HPDE6-E6E7 (cell line): ENCODE measurements around the gene CAMKMT.

Experiments used
- DNase-seq: peaks from one replicate; pipeline ENCODE4 v3.0.0; 2011; ENCODE audit warnings: missing footprints; ENCODE audit errors: extremely low spot score

Gene CAMKMT

DNA sequence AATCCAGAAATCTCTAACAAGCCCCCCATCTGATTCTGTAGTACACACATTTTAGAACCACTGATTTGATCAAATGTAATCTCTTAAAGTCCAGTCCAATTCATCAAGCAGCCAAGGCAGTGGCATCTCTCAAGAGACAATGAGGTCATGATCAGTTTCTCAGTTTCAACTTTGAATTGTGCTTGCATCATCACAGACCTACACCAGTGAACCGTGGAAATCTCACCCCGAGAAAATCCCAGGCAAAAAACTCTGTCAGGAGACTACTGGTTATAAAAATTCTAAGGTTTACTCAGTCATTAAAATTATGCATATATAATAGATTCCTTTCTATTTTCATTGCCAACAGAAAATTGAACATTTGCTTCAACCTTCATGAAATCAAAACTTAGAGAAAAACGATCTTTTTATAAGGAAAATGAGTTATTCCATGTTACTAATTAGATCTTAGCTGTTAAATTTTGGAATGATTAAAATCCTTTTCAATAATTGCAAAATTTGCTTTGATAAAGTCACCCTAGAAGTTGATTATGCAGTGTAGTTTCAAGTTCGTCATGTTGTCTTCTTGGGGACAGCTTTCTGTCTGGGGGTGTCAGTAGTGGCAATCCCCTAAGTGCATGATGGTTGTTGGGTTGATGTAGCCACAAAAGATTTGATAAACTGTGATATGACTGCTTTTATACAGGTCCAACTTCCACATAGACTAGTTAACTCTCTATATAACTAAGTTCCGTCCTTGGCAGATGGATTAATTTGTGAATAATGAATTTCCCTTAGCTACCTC, 235.0 kb downstream of the CAMKMT start:
- no peak for DNase-seq

DNA sequence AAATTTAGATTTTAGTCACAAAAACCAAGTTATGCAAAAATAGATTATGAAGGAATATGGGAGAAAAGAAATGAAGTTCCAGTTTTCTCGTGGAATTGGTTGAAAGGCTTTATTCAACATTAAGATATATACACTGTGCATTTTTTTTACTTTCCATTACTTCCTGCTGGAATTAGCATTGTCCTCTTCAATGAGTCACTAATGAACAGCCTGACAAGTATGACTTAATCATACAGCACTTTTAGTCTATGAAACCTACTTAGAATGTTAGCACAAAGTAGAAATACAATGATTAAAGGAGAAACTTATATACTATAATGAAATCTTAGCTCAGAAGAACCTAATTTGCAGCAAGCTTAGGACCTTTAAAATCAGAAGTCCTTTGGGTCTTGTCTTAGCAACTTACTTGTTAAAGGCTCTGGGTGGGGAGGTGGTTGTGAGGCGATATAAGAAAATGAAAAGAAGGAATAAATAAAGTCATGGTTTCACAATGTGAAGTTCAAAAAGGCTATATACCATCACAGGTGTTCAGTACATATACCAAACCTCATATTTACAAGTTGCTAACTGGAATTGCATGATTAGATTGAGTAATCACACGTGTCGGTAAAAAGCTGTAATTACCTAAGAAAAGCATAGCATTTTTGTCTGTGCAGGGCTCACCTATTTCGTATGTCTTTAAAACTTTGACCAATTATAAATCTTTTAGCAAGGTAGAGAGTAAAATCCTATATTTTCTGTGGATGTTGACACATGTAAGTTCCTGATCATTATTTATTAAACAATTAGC, 236.8 kb downstream of the CAMKMT start:
- no peak for DNase-seq

DNA sequence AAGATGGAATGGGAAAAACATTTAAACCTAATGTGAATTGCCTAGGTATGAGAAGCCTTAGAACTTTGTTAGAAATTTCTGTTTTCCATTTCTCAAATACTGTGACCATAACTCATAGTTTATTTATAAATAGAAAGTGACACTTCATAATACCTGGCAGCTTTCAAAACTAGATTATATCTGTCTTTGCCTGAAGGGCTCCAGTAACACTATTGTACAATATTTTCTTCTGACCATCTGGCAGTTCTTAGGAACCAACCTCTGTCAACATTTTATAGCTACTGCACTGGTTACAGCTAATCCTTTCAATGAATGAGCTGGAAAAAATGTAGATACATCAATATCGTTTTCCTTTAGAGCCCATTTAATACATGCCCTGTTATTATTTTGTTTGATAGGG, 237.4 kb downstream of the CAMKMT start:
- DNase-seq, result no peak

DNA sequence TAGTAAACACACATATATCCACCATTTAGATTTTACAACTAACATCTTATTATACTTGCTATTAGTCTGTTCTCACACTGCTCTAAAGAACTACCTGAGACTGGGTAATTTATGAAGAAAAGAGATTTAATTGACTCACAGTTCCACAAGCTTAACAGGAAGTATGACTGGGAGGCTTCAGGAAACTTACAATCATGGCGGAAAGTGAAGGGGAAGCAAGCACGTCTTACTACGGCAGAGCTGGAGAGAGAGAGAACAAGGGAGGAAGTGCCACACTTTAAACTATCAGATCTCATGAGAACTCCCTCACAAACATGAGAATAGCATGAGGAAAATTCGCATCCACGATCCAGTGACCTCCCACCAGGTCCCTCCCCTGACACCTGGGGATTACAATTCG, 240.7 kb downstream of the CAMKMT start:
- no peak for DNase-seq

DNA sequence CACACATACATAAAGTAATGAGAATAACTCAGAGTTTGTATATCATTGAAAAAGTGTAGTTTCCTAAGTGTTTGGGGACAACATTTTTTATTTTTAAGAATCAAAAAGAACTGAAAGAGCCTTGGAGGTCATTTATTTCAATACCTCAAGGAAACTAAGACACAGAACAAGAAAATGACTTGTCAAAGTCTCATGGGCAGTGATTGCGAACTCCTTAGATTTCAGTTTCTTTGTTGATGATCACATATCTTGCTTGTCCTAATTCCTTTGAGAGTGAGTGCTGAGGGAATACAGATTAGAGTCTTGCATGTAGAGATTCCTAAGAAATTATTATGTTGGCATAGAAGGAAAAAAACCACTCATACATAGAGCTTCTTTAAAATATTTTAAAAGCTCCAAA, 243.8 kb downstream of the CAMKMT start:
- no peak for DNase-seq

DNA sequence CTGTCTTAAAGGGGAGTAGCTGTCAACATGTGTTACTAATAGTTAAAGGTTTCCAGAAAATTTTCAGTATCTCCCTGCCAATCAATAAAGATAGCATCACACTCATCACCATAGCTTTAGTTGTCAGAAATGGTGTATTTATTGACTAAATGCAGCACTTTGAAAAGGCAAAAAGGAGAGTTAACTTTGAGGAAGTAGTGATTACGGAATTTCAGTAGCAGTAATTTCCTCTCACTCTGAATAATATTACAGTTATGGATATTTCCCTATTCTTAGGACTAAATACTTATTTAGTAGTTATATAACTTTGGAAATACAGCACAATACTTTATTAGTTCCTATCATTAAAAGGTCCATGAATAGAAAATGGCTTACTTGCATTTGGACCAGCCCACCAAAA, 250.5 kb downstream of the CAMKMT start:
- no peak for DNase-seq

DNA sequence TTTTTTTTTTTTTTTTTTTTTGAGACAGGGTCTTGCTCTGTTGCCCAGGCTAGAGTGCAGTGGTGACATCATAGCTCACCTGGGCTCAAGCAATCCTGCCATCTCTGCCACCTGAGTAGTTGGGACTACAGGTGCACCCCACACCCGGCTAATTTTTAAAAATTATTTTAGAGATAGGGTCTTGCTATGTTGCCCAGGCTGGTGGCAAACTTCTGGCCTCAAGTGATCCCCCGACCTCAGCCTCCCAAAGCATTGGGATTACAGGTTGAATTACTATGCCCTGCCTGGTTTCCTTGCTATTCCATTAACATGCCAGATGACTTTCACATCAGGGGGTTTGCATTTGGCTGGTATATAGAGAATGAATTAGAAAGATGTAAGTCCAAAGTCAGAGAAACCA, 253.2 kb downstream of the CAMKMT start:
- no peak for DNase-seq

DNA sequence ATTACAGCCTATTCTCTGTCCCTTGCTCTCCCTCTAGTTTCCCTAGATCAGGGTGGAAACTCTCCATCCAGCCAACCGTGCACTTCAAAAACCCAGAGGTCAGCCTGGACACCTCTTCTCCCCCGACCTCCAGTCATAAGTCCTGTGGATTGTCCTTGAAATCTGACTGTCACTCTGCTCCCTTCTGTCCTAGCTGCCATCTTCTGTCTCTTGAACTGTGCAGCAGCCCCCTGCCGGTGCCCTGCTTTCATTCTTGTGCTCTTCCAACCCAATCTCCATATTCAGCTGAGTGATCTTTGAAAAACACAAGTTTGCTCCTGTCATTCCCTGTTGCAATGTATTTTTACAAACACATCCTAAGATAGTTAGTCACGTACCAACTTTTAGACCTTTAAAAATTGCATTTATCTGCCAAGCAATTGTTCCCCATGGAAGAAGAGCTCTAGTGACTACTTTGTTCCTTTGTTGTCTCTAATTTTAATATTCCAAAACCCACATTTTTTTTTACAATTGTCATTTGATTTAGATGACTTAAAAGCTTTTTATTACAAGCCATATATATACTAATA, 254.3 kb downstream of the CAMKMT start:
- DNase-seq, result no peak

DNA sequence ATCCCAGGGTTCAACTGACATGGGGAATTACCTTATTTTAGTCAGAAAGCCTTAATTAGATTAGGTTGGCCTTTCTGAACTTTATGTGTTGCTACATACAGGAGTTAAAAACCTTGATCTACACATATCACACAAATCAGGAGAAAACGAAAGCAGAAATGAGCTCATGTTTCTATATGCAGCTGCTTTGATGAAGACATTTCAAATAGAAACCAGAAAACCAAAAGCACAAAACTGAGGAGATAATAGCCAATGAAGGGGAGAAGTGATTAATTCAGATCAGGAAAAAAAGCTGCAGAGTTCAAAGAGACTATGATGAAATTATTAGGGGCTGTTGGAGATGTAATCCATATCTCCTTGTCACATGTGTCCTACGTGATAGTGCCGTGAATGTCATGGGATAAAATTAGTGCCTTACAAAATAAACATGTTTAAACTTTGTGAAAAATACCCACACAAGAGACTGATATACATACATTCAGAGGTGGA, 255.0 kb downstream of the CAMKMT start:
- DNase-seq, result no peak

DNA sequence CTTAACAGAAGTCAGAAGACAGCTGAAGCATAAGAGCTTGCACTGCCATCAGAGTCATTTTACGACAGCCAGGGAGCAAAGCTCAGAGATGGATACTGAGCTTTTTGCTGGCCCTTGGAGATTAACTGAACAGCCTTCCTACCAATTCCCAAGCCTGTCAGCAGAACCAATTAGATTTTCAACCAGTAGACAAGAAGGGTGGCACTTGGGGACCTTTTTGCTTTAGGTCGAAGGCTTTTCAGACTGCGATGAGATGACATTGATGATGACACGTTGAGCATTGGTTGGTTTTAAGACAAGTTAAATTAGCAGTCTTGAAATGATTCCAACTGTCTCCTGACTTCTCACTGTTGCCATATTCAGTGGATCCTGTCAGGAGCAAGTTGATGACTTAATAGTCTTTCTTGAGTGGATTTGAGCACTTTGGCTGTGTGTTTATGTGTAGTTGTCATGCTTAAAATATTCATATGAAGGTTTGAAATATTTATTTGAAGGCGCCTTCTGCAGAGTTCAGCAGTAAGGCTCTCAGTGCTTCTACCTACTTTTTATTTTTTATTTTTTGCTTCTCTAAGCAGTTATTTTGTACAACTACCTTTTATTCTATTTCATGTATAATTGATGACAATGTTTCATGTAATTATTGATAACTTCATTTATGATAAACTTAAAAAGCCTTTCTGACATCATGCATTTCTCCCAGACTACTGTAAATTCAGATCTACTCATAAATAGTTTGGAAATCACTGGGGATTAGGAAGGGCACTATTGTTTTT, 256.7 kb downstream of the CAMKMT start:
- no peak for DNase-seq

DNA sequence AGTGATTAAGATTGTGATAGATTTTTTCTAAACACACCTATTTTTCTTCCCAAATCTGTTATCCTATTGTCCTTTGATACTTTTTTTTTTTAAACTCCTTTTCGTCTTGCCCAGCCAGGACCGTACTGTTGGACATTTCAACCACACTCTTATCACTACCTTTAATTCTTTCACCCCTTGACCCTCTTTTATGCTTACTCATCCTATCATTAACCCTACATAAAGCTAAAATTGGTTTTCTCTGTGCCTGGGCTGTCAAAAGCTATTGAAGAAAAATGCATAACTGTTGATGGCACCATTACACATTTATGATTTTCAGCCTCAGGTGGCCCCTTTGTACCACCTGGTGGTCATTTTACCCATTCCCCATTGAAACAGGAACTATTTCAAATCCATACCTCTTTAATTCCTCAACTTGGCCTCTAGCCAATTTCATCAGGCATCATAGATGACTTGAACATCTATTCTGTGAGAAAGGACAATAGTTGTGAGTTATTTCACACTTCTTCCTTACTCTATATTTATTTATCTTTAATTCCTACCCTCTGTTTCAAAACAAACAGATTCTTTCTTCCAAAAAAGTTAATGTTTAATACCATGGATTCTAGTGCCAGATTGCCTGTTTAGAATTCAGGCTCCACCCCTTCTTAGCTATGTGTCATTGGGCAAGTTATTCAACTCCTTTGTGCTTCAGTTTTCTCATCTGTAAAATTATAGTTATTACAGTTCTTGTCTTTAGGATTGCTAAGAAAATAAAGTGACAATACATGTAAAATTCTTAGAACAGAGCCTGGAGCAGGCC, 258.6 kb downstream of the CAMKMT start:
- no peak for DNase-seq

DNA sequence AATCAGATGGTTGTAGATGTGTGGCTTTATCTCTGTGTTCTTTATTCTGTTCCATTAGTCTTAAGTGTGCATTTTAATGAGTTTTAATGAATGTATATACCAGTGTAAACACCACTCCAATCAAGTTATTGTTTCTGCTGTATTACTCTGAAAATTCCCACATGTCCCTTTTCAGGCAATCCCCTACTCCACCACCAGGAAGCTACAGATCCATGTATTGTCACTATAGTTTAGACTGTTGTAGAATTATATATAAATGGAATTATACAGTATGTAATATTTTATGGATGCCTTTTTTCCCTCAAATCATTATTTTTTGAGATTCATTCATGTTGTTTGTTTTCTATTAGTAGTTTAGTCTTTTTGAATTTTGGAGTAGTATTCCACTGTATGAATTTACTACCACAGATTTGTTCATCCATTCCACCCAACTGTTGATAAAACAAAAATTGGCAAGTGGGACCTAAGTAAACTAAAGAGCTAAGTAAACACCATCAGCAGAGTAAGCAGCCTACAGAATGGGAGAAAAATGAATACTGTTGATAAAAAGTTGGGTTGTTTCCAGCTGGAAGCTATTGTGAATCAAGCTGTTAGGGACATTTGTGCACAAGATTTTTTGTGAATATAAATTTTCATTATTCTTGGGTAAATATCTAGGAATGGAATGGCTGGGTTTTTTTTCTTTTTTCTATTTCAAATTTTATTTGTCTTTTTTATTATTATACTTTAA, 262.0 kb downstream of the CAMKMT start:
- no peak for DNase-seq

DNA sequence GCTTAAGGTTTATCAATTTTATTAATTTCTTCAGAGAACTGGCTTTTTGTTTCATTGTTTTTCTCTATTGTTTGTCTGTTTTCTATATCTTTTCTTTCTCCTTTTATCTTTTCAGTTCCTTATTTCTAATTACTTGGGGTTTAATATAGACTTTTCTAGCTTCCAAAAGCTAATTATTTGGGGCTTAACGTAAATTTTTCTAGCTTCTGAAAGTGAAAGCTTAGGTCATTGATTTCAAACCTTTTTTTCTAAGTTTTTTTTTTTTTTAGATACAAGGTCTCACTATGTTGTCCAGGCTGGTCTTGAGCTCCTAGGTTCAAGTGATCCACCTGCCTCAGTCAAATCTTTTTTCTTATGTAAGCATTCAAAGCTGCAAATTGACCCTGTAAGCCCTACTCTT, 266.6 kb downstream of the CAMKMT start:
- DNase-seq, result no peak

DNA sequence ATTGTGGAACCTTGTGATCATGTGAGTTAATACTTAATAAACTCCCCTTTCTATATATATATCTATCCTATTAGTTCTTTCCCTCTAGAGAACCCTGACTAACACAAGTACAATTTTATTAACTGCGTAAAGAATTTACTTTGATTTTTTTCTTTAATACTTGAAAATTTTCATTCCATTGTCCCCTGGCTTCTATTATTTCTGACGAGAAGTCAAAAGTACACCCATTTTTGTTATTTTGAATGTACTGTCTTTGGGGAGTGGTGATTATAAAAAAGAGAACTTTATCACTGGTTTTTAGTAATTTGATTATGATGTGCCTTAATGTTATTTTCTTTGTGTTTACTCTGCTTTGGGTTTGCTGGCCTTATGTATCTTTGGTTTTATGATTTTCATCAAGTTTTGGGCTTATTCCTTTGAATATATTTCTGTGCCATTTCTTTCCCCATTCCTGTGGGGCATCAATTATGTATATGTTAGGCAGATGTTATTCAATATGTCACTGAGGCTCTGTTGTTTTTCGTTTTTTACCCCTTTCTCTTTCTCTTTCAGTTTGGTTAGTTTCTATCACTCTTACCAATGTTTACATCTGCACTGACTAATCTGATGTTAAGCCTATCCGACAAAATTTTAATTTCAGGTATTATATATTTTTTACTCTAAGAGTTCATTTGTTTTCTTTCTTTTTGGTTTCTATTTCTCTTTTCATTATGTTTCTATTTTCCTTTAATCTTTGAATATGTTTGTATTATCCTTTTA, 271.4 kb downstream of the CAMKMT start:
- no peak for DNase-seq

DNA sequence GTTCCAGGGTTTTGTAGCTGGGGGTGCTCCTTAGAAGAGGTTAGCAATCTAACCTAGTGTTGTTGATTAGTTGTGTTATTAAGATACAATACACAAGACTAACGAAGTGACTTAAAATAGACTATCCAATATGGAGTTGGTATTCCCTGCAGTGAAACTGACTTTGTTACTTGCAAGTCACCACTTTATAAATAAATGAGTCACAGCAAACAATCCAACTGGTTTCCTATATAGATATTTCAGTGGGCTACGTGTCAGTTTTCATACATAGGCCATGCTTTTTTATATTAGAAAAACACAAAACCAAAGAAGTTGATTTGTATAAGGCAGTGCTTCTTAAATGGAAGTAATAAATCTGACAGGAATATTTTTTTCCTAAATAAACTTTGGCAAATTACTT, 274.0 kb downstream of the CAMKMT start:
- DNase-seq, result no peak

DNA sequence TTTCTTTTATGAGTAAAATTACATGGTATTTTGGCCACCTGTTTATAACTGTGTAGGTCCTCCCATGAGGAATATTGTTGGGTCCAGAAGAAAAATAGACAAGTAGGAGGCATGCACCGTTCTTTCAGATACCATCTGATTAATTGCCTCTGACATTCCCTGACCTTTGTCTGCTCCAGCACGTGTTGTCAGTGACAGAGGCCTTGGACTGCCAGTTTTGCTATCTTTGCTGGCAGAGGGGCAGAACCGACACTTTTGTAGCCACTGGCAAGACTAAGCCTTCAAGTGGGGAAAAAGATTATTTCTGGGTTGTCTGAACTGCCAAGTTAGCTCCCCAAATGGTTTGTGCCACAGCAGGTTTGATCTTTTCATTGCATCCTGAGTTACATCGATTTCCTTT, 276.9 kb downstream of the CAMKMT start:
- DNase-seq, result no peak

DNA sequence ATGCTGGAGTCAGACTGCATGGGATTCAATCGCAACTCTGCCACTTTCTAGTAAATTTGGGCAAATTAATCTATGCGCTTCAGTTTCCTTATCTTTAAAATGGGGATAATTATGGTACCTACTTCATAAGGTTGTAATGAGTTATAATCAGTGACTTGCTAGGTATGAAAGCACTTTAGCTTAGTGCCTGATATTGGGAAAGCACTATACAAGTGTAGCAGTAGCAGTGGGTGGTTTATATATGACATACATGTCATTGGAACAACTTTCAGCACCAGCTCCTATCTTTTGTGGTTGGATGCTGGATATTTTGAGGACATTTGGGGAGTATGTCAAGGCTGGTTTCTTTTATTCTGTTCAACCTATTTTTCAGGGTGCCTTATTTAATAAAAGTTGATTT, 277.7 kb downstream of the CAMKMT start:
- no peak for DNase-seq

DNA sequence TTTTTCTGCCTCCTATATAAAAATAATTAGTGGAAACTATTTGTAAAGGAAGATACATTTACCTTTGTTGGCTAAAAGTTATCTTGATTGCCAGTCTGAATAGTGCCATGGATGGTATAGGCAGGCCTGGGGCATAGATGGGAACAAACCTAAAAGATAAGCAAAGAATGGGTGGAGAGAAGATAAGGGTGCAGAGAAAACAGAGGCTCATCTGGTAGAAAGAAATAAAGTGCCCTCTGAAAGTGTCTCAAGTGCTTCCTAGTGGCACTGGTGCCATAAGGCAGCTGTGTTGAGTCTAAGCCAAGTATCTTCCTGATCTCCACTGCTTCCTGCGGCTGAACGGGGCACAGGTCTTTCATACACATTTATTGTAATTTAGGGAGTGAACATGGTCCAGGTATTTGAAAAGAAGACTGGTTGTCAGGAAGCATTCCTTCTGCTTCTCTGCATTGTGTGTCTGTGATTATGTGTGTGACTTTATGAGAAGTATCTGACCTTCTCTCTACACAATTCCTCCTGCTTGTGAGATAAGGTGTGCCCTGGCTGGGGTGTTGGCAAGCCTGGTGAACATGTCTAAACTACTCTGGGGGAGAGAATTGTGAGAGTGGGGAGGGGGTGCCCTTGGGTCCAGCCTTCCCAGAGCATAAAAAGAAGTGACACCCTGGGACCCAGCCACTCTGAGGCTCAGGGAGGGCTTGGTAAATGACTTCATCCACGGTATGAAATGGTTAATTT, 280.5 kb downstream of the CAMKMT start:
- DNase-seq, result no peak

DNA sequence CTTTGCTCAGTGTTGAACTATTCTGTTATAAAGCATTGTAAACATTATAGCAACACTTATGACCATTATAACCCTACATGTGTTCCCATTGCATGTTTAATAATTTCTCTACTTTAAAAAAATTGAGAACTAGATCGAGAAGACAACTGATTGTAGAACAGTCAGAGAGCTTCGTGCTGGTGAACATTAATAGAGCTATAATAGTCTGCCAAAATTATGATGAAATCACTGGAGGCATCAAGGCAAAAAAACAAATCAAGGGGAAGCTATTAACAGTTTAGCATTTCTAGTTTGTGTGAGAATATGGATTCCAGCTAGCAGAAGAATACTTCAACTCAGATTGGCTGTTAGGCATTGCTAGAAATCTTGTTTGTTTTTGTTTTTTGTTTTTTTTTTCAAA, 284.2 kb downstream of the CAMKMT start:
- no peak for DNase-seq
